Progenitor cell of endocrine pancreas (in vitro differentiated cells): ENCODE data around the gene HDLBP. TPM values are rescaled to one million over a fixed set of nuclear protein-coding genes. Genes with fewer than 3 reads are reported as not detected.

Experiments used
- DNase-seq: peaks from one replicate; pipeline ENCODE4 v3.0.0; 2021; ENCODE audit warnings: low spot score; ENCODE audit not compliant: unreplicated experiment
- H3K27ac Mint-ChIP-seq: 2 replicates; pipeline ENCODE4 v1.8.0; 2021; ENCODE audit warnings: mild to moderate bottlenecking, moderate library complexity, mixed read lengths
- H3K27me3 Mint-ChIP-seq: 2 replicates; pipeline ENCODE4 v1.8.0; 2021; ENCODE audit warnings: mixed read lengths
- H3K36me3 Mint-ChIP-seq: 2 replicates; pipeline ENCODE4 v1.8.0; 2022; ENCODE audit warnings: mixed read lengths; ENCODE audit not compliant: insufficient read depth
- H3K4me1 Mint-ChIP-seq: 2 replicates; pipeline ENCODE4 v1.8.0; 2021; ENCODE audit warnings: low read depth, mixed read lengths
- H3K4me3 Mint-ChIP-seq: 2 replicates; pipeline ENCODE4 v1.8.0; 2021; ENCODE audit warnings: low read depth, mild to moderate bottlenecking, moderate library complexity, mixed read lengths
- H3K9me3 Mint-ChIP-seq: 2 replicates; pipeline ENCODE4 v1.8.0; 2021; ENCODE audit warnings: low read depth, mixed read lengths
- total RNA-seq: library from RNA; stranded (reverse); gene quantifications from 2 replicates; pipeline ENCODE4 v1.2.1, GENCODE V29; 2021
- TF ChIP-seq, protein P1 (sequence below): fragments of 200-600 bp; sonication (generic); IDR thresholded peaks from one replicate; pipeline ENCODE4 v1.5.0; 2021; ENCODE audit warnings: antibody characterized with exemption, mild to moderate bottlenecking; ENCODE audit not compliant: unreplicated experiment

The HDLBP gene
- total RNA-seq, 1 donor from 2014 or later, result 388 TPM

- DNase-seq, result no peak
- TF ChIP-seq, protein P1, sequence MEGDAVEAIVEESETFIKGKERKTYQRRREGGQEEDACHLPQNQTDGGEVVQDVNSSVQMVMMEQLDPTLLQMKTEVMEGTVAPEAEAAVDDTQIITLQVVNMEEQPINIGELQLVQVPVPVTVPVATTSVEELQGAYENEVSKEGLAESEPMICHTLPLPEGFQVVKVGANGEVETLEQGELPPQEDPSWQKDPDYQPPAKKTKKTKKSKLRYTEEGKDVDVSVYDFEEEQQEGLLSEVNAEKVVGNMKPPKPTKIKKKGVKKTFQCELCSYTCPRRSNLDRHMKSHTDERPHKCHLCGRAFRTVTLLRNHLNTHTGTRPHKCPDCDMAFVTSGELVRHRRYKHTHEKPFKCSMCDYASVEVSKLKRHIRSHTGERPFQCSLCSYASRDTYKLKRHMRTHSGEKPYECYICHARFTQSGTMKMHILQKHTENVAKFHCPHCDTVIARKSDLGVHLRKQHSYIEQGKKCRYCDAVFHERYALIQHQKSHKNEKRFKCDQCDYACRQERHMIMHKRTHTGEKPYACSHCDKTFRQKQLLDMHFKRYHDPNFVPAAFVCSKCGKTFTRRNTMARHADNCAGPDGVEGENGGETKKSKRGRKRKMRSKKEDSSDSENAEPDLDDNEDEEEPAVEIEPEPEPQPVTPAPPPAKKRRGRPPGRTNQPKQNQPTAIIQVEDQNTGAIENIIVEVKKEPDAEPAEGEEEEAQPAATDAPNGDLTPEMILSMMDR, result no peak
- no peak overlapping the region for H3K4me3 Mint-ChIP-seq
- peaks cover 32% of the 10 kb centered on the region for H3K36me3 Mint-ChIP-seq
- H3K27me3 Mint-ChIP-seq, result no peaks in the 10 kb centered on the region
- H3K9me3 Mint-ChIP-seq, result no peaks in the 10 kb centered on the region
- peak overlapping the region; percentile 87 for H3K27ac Mint-ChIP-seq
- peaks cover 29% of the 10 kb centered on the region for H3K4me1 Mint-ChIP-seq
Measured at GRCh38 chr2:241351640-241352031, 36.2 kb upstream of the HDLBP start.

DNA sequence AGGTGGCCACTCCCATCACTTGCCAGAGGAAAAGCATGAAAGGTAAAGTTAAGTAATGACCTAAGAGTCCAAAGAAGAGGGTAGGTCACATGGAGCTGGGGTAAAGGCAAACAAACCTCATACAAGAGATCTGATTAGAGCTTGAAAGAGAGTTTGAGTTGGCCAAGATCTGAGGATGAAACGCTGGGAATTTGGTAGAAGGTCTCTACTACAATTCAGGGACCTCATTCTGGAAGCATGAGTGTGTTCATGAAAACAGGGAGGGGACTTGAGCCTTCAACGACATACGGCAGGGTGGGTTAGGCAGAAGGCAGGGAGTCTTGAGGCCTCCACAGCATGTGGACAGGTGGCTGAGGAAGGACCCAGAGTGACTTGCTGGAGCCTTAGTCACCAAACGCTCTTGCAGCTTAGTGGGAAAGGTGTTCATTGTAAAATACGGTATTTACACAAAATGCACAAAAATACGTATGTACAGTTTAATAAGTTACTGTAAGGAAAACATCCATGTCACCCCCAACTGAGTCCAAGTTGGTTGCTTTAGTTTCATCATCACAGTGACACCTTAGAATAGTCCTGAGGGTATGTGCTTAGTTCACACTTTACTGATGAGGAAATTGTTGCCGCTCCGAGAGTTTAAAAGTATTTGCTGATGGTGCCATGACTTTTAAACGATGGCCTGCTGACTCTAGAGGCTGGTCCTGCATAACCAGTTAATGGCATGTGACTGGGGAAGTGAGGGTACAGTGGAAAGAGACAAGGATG lies 35.6 kb upstream of the HDLBP start:
- TF ChIP-seq, protein P1, result no peak
- H3K36me3 Mint-ChIP-seq, result peaks cover 32% of the 10 kb centered on the region

DNA sequence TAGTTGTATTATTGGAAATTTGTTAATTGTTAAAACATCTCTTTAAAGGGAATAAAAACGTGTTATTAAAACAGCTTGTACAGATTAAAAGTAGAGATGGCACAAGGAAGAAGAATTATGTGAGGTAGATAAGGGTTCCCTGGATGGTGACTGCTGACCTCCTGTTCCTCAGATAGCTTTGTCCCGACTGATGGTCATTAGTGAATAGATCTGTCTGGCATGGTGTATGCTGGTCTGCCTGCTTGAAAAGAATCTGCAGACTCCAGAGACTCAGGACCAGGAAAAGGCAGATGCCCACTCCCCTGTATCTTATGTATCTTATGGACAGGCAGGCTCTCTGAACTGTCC lies 35.0 kb upstream of the HDLBP start:
- peak overlapping the region; percentile 12 for H3K4me3 Mint-ChIP-seq
- H3K9me3 Mint-ChIP-seq, result no peaks in the 10 kb centered on the region
- TF ChIP-seq, protein P1, result no peak
- H3K27ac Mint-ChIP-seq, result peak overlapping the region; percentile 87
- no peaks in the 10 kb centered on the region for H3K27me3 Mint-ChIP-seq
- no peak for DNase-seq
- peaks cover 29% of the 10 kb centered on the region for H3K4me1 Mint-ChIP-seq
- H3K36me3 Mint-ChIP-seq, result peaks cover 35% of the 10 kb centered on the region

More for the DNA sequence above, 35.6 kb upstream of the HDLBP start:
- no peak for DNase-seq
- peak overlapping the region; percentile 87 for H3K27ac Mint-ChIP-seq
- no peaks in the 10 kb centered on the region for H3K9me3 Mint-ChIP-seq
- no peaks in the 10 kb centered on the region for H3K27me3 Mint-ChIP-seq
- H3K4me1 Mint-ChIP-seq, result peaks cover 29% of the 10 kb centered on the region
- H3K4me3 Mint-ChIP-seq, result peak overlapping the region; percentile 12

GRCh38 chr2:241349941-241350340 lies 34.5 kb upstream of the HDLBP start:
- peaks cover 37% of the 10 kb centered on the region for H3K36me3 Mint-ChIP-seq
- H3K9me3 Mint-ChIP-seq, result no peaks in the 10 kb centered on the region
- no peak overlapping the region for H3K27ac Mint-ChIP-seq
- no peak overlapping the region for H3K4me3 Mint-ChIP-seq
- H3K27me3 Mint-ChIP-seq, result no peaks in the 10 kb centered on the region
- no peak for DNase-seq
- TF ChIP-seq, protein P1, result no peak
- H3K4me1 Mint-ChIP-seq, result peaks cover 28% of the 10 kb centered on the region

DNA sequence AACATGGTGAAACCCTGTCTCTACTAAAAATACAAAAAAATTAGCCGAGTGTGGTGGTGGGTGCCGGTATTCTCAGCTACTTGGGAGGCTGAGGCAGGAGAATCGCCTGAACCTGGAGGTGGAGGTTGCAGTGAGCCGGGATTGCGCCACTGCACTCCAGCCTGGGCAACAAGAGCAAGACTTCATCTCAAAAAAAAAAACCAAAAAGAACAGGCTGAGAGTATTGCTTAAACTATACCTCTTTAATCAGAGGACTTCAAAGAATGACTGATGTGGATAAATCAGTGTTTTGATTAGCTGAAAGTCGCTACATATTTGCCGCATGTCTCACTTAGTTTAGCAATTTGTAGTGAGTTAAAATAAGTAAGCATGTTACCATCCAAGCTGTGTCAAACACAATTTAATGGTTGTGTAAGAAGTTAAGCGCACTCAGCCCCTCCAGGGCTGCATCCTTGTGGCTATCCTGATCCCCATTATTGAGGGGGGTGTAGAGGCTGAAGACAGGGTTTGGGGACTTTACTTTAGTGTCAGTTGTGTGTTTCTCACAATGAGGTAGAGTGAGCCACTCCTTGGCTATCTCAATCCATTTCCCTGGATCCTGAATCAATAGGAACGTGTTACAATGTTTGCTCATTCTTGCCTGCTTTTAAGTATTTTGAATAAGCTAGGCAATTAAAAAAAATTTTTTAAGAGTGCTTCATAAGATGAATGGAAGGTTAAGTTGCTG lies 29.6 kb upstream of the HDLBP start:
- Mint-ChIP-seq H3K36me3 (peaks cover 40% of the 10 kb centered on the region), H3K4me3 (no peak overlapping the region), H3K9me3 (no peaks in the 10 kb centered on the region), H3K27me3 (no peaks in the 10 kb centered on the region), H3K4me1 (peaks cover 2% of the 10 kb centered on the region), H3K27ac (peak overlapping the region; percentile 13)
- TF ChIP-seq, protein P1, result no peak
- DNase-seq, result no peak
